ENCODE data around the gene NUDT11. TPM values are rescaled to one million over a fixed set of nuclear protein-coding genes. Genes with fewer than 3 reads are reported as not detected.

Gene NUDT11
- total and polyA plus RNA-seq, 7 donors, result 0.46 to 6.1 (median 3.3) TPM

DNA sequence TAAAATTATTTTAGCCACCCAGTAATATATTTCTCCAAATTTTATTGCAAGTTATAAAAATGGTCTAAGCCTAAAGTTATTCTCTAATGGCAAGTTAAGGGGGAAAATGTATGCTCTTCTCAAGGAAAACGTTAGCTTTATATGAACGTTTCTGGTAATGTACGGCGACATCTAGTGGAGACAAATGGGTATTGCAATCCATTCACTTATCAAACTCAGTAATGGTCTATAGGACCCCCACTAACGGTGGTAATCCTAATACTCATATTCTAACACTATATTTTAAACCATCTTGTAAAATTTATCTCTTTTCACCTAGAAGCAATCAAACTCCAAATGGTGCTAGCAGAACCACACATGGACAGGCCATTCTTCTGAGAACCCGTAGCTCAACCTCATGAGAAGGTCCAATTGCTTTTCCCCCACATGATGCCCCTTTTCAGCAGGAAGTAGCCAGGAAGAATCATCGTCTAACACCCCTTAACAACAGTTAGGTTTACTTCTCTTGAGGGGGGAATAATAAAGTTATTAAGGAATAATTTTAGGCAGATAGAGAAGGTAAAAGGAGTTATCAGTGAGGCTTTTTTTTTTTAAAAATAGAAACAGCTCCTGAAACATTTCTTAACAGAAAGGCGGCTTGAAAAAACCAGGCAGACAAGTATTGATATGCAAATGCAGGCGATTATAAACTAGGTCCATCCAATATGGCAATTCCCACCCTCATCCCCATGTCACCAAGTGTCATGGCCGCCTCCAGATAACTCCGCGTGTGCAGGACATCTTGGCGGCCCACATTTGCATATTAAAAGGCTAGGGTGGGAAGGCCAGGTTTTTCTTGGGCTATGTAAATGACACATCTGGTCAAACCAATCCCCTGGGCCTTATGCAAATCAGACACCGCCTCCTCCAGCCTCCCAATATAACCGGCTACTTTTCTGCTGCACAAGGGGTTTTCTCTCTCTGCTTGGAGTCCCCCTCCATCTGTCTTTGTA lies 35.0 kb downstream of the NUDT11 start:
- H3K4me3 ChIP-seq, result no peak overlapping the region
- intact Hi-C loops (cut with DNase I), result loop anchor here (10.0 kb wide), 1 partner anchor 317 kb away; no protein-coding TSS in a partner anchor
- no peaks in the 10 kb centered on the region for H3K9me3 ChIP-seq
- H3K4me1 ChIP-seq, result no peaks in the 10 kb centered on the region
- H3K36me3 ChIP-seq, result no peaks in the 10 kb centered on the region
- H3K27ac ChIP-seq, result no peak overlapping the region
- 48 to 52% methylated on average over 15 of the region's 15 CpGs for WGBS, 2 donors
- no peaks in the 10 kb centered on the region for H3K27me3 ChIP-seq
- TF ChIP-seq CTCF (IDR thresholded peaks at IDR 0.05) (peak; percentile 12 to 64 (median 39)), POLR2A (IDR thresholded peaks at IDR 0.05) (no peak)
- no peak for DNase-seq

GRCh38 chrX:51459125-51459524 lies 37.3 kb downstream of the NUDT11 start:
- H3K4me3 ChIP-seq, result no peak overlapping the region
- H3K36me3 ChIP-seq, result no peaks in the 10 kb centered on the region
- H3K9me3 ChIP-seq, result no peaks in the 10 kb centered on the region
- TF ChIP-seq POLR2AphosphoS5 (IDR thresholded peaks at IDR 0.05) (no peak), EP300 (IDR thresholded peaks at IDR 0.05) (no peak), CTCF (IDR thresholded peaks at IDR 0.05) (no peak), POLR2A (IDR thresholded peaks at IDR 0.05) (no peak)
- intact Hi-C loops (cut with DNase I), result no loop called here
- H3K27me3 ChIP-seq, result no peaks in the 10 kb centered on the region
- 23 to 55% methylated on average over 1 of the region's 1 CpG for WGBS, 2 donors
- DNase-seq, result no peak
- no peak overlapping the region for H3K27ac ChIP-seq
- H3K4me1 ChIP-seq, result no peaks in the 10 kb centered on the region

GRCh38 chrX:51456814-51457213 lies 39.6 kb downstream of the NUDT11 start:
- Histone ChIP-seq H3K27me3 (no peaks in the 10 kb centered on the region), H3K4me1 (no peaks in the 10 kb centered on the region), H3K9me3 (no peaks in the 10 kb centered on the region), H3K4me3 (no peak overlapping the region), H3K27ac (no peak overlapping the region), H3K36me3 (no peaks in the 10 kb centered on the region)
- intact Hi-C loops (cut with DNase I), result no loop called here
- no peak for DNase-seq
- no peak for TF ChIP-seq EP300 (IDR thresholded peaks at IDR 0.05)
- no peak for TF ChIP-seq POLR2A (IDR thresholded peaks at IDR 0.05)
- TF ChIP-seq POLR2AphosphoS5 (IDR thresholded peaks at IDR 0.05), result no peak
- TF ChIP-seq CTCF (IDR thresholded peaks at IDR 0.05), result no peak
- 0% methylated on average over 1 of the region's 1 CpG for WGBS, 2 donors

DNA sequence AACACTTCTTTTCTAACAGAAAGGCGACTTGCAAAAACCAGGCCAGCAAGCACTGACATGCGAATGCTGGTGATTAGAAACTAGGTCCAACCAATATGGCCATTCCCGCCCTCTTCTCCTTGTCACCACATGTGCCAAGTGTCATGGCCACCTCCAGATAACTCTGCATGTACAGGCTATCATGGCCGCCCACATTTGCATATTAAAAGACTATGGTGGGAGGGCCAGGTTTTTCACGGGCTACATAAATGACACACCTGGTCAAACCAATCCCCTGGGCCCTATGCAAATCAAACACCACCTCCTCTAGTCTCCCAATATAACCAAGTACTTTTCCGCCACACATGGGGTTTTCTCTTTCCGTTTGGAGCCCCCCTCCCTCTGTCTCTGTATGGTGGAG lies 40.1 kb downstream of the NUDT11 start:
- Histone ChIP-seq H3K27me3 (no peaks in the 10 kb centered on the region), H3K4me3 (no peak overlapping the region), H3K36me3 (no peaks in the 10 kb centered on the region), H3K27ac (no peak overlapping the region), H3K9me3 (no peaks in the 10 kb centered on the region), H3K4me1 (no peaks in the 10 kb centered on the region)
- 77 to 85% methylated on average over 7 of the region's 7 CpGs for WGBS, 2 donors
- intact Hi-C loops (cut with DNase I), result no loop called here
- TF ChIP-seq CTCF (IDR thresholded peaks at IDR 0.05) (no peak), EP300 (IDR thresholded peaks at IDR 0.05) (no peak), POLR2A (IDR thresholded peaks at IDR 0.05) (no peak), POLR2AphosphoS5 (IDR thresholded peaks at IDR 0.05) (no peak)
- DNase-seq, result no peak
